Testis (tissue), 3 donors: ENCODE data around the gene MAGI1. TPM values are rescaled to one million over a fixed set of nuclear protein-coding genes. Genes with fewer than 3 reads are reported as not detected.

Source experiments
- DNase-seq: peaks from one replicate; pipeline ENCODE4 v3.0.0-alpha.2; 2019
- H3K27ac ChIP-seq, 2 donors: fragments of 200-600 bp; sonication (generic); one replicate each; pipeline ENCODE4 v1.5.1; 2019
- H3K27me3 ChIP-seq: fragments of 200-600 bp; sonication (generic); one replicate; pipeline ENCODE4 v1.5.1; 2019
- H3K36me3 ChIP-seq: fragments of 200-600 bp; sonication (generic); one replicate; pipeline ENCODE4 v1.5.1; 2017; ENCODE audit warnings: low read depth; ENCODE audit errors: missing control alignments
- H3K4me1 ChIP-seq: fragments of 200-600 bp; sonication (generic); one replicate; pipeline ENCODE4 v1.5.1; 2019
- H3K4me3 ChIP-seq, 2 donors: fragments of 200-600 bp; sonication (generic); one replicate each; pipeline ENCODE4 v1.5.1; 2017 to 2019
- H3K9me3 ChIP-seq: fragments of 200-600 bp; sonication (generic); one replicate; pipeline ENCODE4 v1.5.1; 2017
- CTCF ChIP-seq, 3 experiments: fragments of 450-650 bp in 2 of 3; fragments of 200-600 bp in 1 of 3; sonication (generic) in 1 of 3; IDR thresholded peaks; one replicate each; pipeline ENCODE4 v1.5.1; 2016 to 2019; ENCODE audit warnings: antibody characterized with exemption in 3 of 3, mild to moderate bottlenecking in 2 of 3, moderate library complexity in 1 of 3
- POLR2A ChIP-seq: fragments of 450-650 bp; IDR thresholded peaks from one replicate; pipeline ENCODE4 v1.6.1; 2017; ENCODE audit warnings: antibody characterized with exemption, mild to moderate bottlenecking, moderate library complexity
- WGBS, 2 donors: methylation state at CpG; one replicate each; pipeline ENCODE4 v1.1.5; 2018; 5-methylcytosine and 5-hydroxymethylcytosine counted together
- intact Hi-C: fragments of 100-400 bp; cut with DNase I; formaldehyde crosslinking; loops from one replicate; pipeline ENCODE4 v1.15.1; 2023; ENCODE audit warnings: low total_unique reads
- polyA plus RNA-seq: library from polyadenylated mRNA; stranded (reverse); fragments of 350-450 nt; fragmentation: Illumina TruSeq; extraction: RNeasy Lipid Tissue Mini Kit (QIAGEN cat#74804); gene quantifications from one replicate; pipeline ENCODE4 v1.2.3, GENCODE V29; 2014; ENCODE audit warnings: low read depth, low replicate concordance; ENCODE audit not compliant: insufficient read depth
- total RNA-seq, 2 donors: library from RNA; depleted of rRNA; stranded (reverse); fragments of >200 nt; gene quantifications; one replicate each; pipeline ENCODE4 v1.2.3, GENCODE V29; 2016

Gene MAGI1
- total and polyA plus RNA-seq, 3 donors from 2014 or later, result 55.4 to 60.4 (median 56.1) TPM

- H3K36me3 ChIP-seq, result no peaks in the 10 kb centered on the region
- no peak overlapping the region for H3K4me3 ChIP-seq
- no peaks in the 10 kb centered on the region for H3K4me1 ChIP-seq
- TF ChIP-seq POLR2A (no peak), CTCF (IDR thresholded peaks at IDR 0.05) (no peak)
- H3K27ac ChIP-seq, result no peak overlapping the region
- no peaks in the 10 kb centered on the region for H3K9me3 ChIP-seq
- WGBS, 2 donors, result 86 to 96% methylated on average over 1 of the region's 1 CpG
- intact Hi-C loops, result no loop called here
- no peaks in the 10 kb centered on the region for H3K27me3 ChIP-seq
- DNase-seq, result no peak
Measured at GRCh38 chr3:65992106-65992505, 46.6 kb downstream of the MAGI1 start.

- no peak for DNase-seq
- intact Hi-C loops, result no loop called here
Measured at GRCh38 chr3:65988411-65989180, 50.1 kb downstream of the MAGI1 start.

GRCh38 chr3:65986285-65986684 lies 52.4 kb downstream of the MAGI1 start:
- H3K9me3 ChIP-seq, result no peaks in the 10 kb centered on the region
- H3K4me1 ChIP-seq, result no peaks in the 10 kb centered on the region
- H3K27ac ChIP-seq, result no peak overlapping the region
- TF ChIP-seq POLR2A (no peak), CTCF (IDR thresholded peaks at IDR 0.05) (no peak)
- no peak for DNase-seq
- H3K36me3 ChIP-seq, result no peaks in the 10 kb centered on the region
- 85 to 95% methylated on average over 4 of the region's 4 CpGs for WGBS, 2 donors
- no peaks in the 10 kb centered on the region for H3K27me3 ChIP-seq
- intact Hi-C loops, result no loop called here
- no peak overlapping the region for H3K4me3 ChIP-seq

More at GRCh38 chr3:65988411-65989180, 50.1 kb downstream of the MAGI1 start:
- H3K4me3 ChIP-seq, result no peak overlapping the region
- TF ChIP-seq POLR2A (no peak), CTCF (IDR thresholded peaks at IDR 0.05) (no peak)
- H3K9me3 ChIP-seq, result no peaks in the 10 kb centered on the region
- H3K4me1 ChIP-seq, result no peaks in the 10 kb centered on the region
- H3K36me3 ChIP-seq, result no peaks in the 10 kb centered on the region
- 87 to 89% methylated on average over 5 of the region's 5 CpGs for WGBS, 2 donors
- no peak overlapping the region for H3K27ac ChIP-seq
- H3K27me3 ChIP-seq, result no peaks in the 10 kb centered on the region

- Histone ChIP-seq H3K9me3 (no peaks in the 10 kb centered on the region), H3K27ac (no peak overlapping the region), H3K36me3 (no peaks in the 10 kb centered on the region), H3K4me1 (no peaks in the 10 kb centered on the region), H3K4me3 (no peak overlapping the region), H3K27me3 (no peaks in the 10 kb centered on the region)
- WGBS, 2 donors, result 95 to 97% methylated on average over 1 of the region's 1 CpG
- DNase-seq, result no peak
- intact Hi-C loops, result no loop called here
- TF ChIP-seq POLR2A (no peak), CTCF (IDR thresholded peaks at IDR 0.05) (no peak)
Measured at GRCh38 chr3:65984975-65985374, 53.7 kb downstream of the MAGI1 start.

GRCh38 chr3:65983100-65983499 lies 55.6 kb downstream of the MAGI1 start:
- WGBS, 2 donors, result 80 to 90% methylated on average over 1 of the region's 1 CpG
- no peaks in the 10 kb centered on the region for H3K9me3 ChIP-seq
- TF ChIP-seq POLR2A, result no peak
- no peak for TF ChIP-seq CTCF (IDR thresholded peaks at IDR 0.05)
- intact Hi-C loops, result no loop called here
- no peak overlapping the region for H3K27ac ChIP-seq
- H3K4me3 ChIP-seq, result no peak overlapping the region
- no peaks in the 10 kb centered on the region for H3K36me3 ChIP-seq
- H3K4me1 ChIP-seq, result no peaks in the 10 kb centered on the region
- no peaks in the 10 kb centered on the region for H3K27me3 ChIP-seq
- no peak for DNase-seq
